Effector CD4-positive, alpha-beta T cell (primary cell): ENCODE results near the gene HTRA1.

Experiments used
- DNase-seq: peaks from one replicate; pipeline ENCODE4 v3.0.0-alpha.2; 2020

HTRA1 gene

GRCh38 chr10:122497241-122497640 is 35.9 kb downstream of the HTRA1 start:
- DNase-seq, result no peak

DNA sequence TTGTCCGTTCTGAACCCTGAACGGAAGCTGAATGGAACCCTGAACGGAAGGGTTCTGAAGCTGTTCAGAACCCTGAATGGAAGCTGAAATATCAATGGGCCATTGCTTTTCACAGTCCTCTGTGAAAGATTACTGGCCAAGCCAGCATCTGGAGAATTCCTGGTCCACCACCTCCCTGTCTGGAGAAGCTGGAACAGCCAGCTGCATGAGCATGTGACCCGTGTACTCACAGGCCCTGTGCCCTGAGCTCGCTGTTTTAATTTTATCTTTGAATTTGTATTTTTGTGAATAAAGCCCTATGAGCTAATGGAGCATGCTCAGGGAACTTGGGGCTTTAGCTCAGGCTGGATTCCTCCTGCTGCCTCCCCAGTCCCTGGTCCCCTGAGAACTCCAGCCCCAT is 37.2 kb downstream of the HTRA1 start:
- DNase-seq, result no peak

- DNase-seq, result no peak
These were observed 37.7 kb downstream of the HTRA1 start for GRCh38 chr10:122499012-122499411.

DNA sequence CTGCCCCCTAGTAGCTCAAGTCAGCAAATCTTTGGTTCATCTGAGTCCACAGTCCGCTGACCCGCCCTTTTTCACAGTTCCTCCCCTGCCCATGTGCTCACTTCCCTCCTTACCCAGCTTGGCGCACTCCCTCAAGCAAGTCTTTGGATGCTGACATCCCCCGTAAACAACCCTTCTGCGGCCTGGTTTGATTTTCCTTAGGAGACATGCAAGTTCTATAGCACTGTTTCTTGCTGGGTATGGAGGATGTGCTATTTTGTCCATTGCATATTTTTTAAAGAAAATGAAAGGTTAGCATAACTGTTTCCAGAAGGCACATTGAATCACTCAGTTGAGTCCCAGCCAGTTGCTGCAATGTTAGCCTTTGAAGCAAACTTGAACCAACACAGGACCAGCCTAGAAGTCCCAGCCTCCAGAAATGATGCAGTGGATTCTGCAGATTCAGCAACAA is 38.2 kb downstream of the HTRA1 start:
- no peak for DNase-seq

GRCh38 chr10:122500194-122500593 is 38.8 kb downstream of the HTRA1 start:
- no peak for DNase-seq

DNA sequence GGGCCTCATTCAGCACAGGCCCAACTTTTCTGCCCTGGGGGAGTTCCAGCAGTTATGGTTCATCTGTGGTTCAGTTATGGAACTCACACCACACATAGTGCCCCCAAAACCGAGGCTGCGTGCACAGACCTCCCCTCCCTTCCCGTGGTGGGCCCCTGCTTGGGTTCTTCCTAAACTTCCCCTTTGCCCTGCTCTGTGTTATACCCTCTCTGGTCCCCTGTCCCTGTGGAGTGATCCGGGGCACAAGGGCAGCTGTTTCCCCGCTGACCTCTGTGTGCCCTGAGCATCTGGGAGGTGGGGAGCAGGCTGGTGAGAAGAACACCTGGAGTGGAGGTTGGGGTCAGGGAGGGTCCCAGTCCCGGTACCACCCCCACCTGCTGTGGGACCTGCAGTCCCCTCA is 39.4 kb downstream of the HTRA1 start:
- DNase-seq, result no peak

- no peak for DNase-seq
These were observed 41.7 kb downstream of the HTRA1 start for GRCh38 chr10:122503012-122503411.

DNA sequence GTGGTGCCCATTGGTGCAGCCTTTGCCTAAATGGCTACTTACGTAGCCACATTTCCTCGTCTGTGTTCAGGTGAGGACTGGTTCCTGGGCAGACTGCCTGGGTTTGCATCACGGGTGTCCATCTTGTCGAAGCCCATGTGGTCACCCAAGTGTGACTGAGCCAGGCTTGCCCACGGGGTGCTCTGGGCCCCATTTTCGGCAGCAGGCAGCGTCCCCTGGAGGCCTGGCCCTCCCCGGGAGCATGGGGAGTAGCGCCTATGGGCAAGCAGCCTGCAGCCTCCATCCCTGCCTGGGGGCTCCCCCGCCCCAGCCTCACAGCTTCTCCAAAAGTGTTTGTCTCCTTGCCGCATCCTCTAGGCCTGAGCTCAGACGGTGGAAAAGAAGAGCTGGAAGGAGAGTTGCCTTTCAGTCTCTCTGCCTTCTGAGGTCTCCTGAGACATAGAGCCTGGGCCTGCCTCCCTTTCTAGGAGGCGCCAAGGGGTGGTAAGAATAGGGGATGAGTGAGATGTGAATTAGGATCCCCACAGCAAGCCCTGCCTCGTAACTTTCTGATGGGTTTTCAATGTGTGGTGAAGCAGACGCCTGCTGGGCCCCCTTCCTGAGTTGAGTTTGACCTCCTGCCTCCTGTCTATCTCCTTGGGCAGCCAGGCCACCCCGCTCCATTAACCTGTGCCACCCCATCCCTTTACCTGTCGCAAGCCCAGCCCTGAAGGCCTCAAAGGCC is 42.7 kb downstream of the HTRA1 start:
- DNase-seq, result no peak

GRCh38 chr10:122504610-122504950 is 43.2 kb downstream of the HTRA1 start:
- DNase-seq, result no peak

GRCh38 chr10:122505011-122505410 is 43.7 kb downstream of the HTRA1 start:
- DNase-seq, result no peak

- DNase-seq, result no peak
These were observed 44.7 kb downstream of the HTRA1 start for GRCh38 chr10:122505885-122506645.

DNA sequence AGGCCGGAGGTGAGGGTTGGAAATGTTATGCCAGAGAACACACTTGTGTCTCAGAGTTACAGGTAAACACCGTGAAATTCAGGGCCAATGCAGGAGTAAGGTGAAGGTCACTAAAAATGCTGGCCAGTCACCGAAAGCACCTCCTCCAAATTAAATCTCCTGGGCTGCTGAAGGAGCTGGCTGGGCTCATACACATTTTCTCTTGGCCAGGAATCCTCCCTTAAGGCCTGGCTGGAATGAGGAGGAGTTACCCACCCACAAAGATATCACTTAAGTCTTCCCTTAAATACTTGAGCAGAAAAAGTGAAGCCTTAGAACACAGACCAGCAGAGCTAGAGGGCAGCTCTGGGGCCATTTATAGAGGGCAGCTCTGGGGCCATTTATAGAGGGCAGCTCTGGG is 46.3 kb downstream of the HTRA1 start:
- DNase-seq, result no peak

DNA sequence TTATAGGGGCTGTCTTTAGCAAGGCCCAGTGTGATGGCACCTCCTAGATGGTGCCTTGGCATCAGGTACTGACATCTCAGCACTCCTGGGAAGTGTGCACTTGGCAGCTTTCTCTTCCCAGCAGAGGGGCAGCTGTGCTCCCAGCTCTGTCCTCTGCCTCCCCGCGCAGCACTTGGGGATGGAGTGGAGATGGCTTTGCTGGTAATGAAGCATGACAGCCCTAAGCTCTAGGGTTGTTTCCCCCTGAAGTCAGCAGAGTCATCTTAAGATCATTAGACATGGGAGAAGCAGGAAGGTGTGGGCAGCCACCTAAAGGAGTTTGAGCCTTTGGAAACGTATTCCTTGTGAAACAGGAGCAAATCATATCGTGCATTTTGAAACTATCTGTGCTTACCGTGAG is 46.7 kb downstream of the HTRA1 start:
- no peak for DNase-seq

DNA sequence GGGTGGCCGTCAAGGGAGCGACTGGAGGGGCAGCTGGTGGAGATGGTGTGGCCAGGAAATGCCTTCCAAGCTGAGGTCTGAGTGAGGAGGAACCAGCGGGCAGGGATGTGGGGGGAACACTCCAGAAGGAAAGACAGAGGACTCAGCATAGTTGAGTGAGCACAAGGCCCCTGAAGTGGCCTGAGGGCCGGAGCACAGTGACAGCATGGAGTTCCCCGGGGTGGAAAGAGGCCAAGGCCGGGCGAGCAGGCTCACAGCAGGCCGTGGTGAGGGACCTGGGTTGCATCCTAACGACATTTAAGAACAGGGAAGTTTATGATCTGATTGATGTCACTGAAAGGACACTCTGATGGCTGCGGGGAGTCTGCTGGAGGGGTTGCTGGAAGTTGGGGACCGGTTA is 48.0 kb downstream of the HTRA1 start:
- DNase-seq, result no peak

DNA sequence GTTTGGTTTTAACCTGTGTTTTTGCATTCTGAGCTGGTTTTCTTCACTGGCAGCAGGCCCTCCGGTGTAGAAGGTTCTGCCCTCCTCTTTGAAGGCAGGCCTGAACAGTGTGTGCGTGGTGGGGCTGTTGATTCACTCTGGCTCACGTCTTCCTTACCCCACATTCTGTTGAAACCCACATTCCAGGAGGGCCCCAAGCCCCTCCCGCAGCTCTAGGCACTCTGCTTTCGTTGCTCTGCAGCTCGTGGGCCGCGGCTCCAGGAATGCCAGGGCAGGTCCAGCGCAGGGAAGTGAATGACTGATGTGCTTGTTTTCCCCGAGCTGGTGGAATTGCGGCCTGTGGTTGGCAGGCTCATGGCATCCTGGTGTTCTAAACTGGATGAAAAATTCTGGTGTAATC is 49.0 kb downstream of the HTRA1 start:
- DNase-seq, result no peak

GRCh38 chr10:122510736-122511135 is 49.4 kb downstream of the HTRA1 start:
- no peak for DNase-seq

GRCh38 chr10:122513053-122513452 is 51.7 kb downstream of the HTRA1 start:
- DNase-seq, result no peak

DNA sequence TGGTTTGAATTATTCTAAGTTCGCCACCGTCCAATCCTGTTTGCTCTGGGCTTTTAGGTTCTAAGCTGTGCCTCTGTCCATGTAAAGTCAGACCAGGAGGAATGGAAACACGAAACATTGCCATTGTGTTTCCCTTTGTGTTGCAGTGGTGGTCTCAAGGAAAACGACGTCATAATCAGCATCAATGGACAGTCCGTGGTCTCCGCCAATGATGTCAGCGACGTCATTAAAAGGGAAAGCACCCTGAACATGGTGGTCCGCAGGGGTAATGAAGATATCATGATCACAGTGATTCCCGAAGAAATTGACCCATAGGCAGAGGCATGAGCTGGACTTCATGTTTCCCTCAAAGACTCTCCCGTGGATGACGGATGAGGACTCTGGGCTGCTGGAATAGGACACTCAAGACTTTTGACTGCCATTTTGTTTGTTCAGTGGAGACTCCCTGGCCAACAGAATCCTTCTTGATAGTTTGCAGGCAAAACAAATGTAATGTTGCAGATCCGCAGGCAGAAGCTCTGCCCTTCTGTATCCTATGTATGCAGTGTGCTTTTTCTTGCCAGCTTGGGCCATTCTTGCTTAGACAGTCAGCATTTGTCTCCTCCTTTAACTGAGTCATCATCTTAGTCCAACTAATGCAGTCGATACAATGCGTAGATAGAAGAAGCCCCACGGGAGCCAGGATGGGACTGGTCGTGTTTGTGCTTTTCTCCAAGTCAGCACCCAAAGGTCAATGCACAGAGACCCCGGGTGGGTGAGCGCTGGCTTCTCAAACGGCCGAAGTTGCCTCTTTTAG is 52.9 kb downstream of the HTRA1 start:
- no peak for DNase-seq

DNA sequence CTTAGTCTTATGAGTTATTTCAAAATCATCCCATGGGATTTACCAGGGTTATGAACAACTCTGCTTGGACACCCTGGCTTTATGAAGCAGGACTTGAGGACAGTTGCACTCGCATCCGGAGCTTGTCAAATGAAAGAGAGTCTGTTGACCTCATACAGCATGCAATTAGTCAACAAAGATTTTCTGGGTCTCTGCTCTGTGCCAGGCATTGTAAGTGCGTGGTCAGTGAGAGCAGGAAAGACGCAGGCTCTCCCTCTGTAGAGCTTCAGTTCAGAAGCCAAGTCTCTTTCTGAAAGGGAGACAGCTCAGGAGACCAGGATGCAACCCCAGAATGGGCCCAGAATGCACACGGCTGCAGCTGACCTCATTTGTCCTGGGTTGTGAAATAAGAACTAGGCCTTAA is 53.7 kb downstream of the HTRA1 start:
- no peak for DNase-seq

GRCh38 chr10:122515588-122516231 is 54.4 kb downstream of the HTRA1 start:
- DNase-seq, result peak; percentile 48

GRCh38 chr10:122516734-122517133 is 55.4 kb downstream of the HTRA1 start:
- no peak for DNase-seq

- DNase-seq, result no peak
These were observed 57.8 kb downstream of the HTRA1 start for GRCh38 chr10:122519144-122519543.

DNA sequence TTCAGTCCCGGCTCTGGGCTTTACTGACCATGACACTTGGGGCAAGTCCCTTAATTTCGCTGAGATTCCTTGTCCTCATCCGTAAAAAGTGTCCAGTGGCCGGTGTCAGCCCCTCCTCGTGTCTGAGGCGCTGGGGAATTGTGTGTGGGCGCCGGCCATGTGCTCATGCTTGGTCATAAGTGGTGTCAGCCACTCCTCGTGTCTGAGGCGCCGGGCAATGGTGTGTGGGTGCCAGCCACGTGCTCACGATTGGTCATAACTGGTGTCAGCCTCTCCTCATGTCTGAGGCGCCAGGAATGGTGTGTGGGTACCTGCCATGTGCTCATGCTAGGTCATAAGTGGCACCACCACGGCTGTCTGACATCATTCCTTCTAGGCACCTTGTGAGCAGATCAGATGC is 58.5 kb downstream of the HTRA1 start:
- DNase-seq, result no peak
